ENCODE data around the gene CRTAC1.

CRTAC1 gene

GRCh38 chr10:97961945-97962344 is 68.5 kb downstream of the CRTAC1 start:
- Histone ChIP-seq H3K4me1 (ENCODE audit: control insufficient read depth, insufficient read depth, low read length) (no peaks in the 10 kb centered on the region), H3K4me3 (ENCODE audit: low read depth, low read length) (no peak overlapping the region), H3K9me3 (ENCODE audit: control insufficient read depth, insufficient read depth, low read length) (no peaks in the 10 kb centered on the region), H3K9ac (ENCODE audit: low read depth, low read length) (no peak overlapping the region), H3K27me3 (ENCODE audit: control insufficient read depth, insufficient read depth, low read length) (peaks cover 4% of the 10 kb centered on the region), H3K36me3 (ENCODE audit: control insufficient read depth, insufficient read depth, low read length) (no peaks in the 10 kb centered on the region)

DNA sequence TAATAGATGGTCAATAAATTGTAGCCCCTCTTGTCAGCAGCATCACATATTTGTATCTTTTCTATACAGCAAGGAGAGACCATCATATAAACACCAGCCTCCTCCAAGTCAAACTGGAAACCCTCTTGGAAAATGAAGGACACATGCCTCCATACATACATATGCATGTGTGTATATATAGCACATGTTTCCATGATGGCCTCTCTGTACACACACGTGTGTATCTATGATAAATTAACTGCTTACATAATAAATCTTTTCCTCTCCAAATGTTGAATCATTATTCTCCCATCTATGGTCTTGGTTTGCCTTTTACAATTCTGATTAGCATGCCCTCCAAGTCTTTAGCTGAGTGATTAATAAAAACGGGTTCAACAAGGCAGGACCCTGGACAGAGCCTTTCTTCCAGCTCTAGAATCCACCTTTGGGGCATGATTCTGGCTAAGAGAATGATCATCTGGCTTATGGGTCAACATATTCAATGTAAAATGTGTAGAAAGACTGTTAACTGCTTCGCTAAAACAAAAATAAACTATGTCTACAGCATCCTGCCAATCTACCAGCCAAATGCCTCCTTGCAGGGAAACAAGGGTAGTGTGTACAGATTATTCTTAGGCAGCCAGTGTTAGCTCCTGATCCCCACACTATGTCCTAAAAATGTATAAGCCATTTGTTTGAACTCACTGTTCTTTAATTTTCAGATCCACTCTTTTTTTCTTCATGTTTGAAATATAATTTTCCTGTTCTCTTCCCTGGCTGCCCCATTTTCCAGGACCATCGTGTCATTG is 70.0 kb downstream of the CRTAC1 start:
- Histone ChIP-seq H3K36me3 (ENCODE audit: control insufficient read depth, insufficient read depth, low read length) (no peaks in the 10 kb centered on the region), H3K9ac (ENCODE audit: low read depth, low read length) (no peak overlapping the region), H3K9me3 (ENCODE audit: control insufficient read depth, insufficient read depth, low read length) (no peaks in the 10 kb centered on the region), H3K4me3 (ENCODE audit: low read depth, low read length) (no peak overlapping the region), H3K27me3 (ENCODE audit: control insufficient read depth, insufficient read depth, low read length) (peaks cover 4% of the 10 kb centered on the region), H3K4me1 (ENCODE audit: control insufficient read depth, insufficient read depth, low read length) (no peaks in the 10 kb centered on the region)

DNA sequence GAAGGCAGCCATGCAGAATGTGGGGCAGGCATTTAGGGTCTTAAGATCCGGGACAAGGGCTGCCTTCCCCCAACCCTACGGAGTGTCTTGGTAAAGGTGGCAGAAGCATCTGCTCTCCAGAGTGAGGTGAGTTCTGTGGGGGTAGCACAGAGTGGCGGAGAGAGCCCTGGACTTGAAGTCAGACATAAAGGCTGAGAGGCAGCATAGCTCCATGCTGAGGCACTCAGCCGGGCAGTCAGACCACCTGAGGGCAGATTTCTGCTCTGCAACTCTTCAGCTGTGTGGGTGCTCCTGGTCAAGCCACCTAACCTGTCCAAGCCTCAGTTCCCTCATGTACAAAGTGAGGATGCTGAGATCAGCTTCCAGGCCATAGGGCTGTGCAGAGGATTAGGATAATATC is 81.0 kb downstream of the CRTAC1 start:
- Histone ChIP-seq H3K27me3 (ENCODE audit: control insufficient read depth, insufficient read depth, low read length) (peaks cover 2% of the 10 kb centered on the region), H3K4me3 (ENCODE audit: low read depth, low read length) (no peak overlapping the region), H3K36me3 (ENCODE audit: control insufficient read depth, insufficient read depth, low read length) (no peaks in the 10 kb centered on the region), H3K4me1 (ENCODE audit: control insufficient read depth, insufficient read depth, low read length) (no peaks in the 10 kb centered on the region), H3K9ac (ENCODE audit: low read depth, low read length) (no peak overlapping the region), H3K9me3 (ENCODE audit: control insufficient read depth, insufficient read depth, low read length) (no peaks in the 10 kb centered on the region)

- peaks cover 2% of the 10 kb centered on the region for H3K27me3 ChIP-seq (ENCODE audit: control insufficient read depth, insufficient read depth, low read length)
- no peaks in the 10 kb centered on the region for H3K9me3 ChIP-seq (ENCODE audit: control insufficient read depth, insufficient read depth, low read length)
- no peaks in the 10 kb centered on the region for H3K4me1 ChIP-seq (ENCODE audit: control insufficient read depth, insufficient read depth, low read length)
- H3K36me3 ChIP-seq (ENCODE audit: control insufficient read depth, insufficient read depth, low read length) = no peaks in the 10 kb centered on the region
- no peak overlapping the region for H3K9ac ChIP-seq (ENCODE audit: low read depth, low read length)
- H3K4me3 ChIP-seq (ENCODE audit: low read depth, low read length) = no peak overlapping the region
Observed at GRCh38 chr10:97948822-97949221, 81.6 kb downstream of the CRTAC1 start.

DNA sequence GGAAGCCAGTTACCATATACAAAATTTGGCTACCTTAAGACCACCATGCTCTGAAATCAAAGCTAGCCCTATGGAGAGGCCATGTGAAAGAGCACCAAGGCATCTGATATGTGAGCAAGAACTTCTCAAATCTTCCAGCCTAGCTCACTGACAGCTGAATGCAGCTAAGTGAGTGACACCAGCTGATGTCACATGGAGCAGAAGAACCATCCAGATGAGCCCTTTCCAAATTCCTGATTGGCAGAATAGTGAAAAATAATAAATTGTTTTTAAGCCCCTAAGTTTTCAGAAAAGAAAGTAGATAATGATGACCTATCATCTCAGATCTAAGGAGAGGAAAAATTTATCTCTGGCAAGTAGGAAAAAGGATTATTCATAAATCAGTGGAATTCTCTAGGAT is 85.6 kb downstream of the CRTAC1 start:
- no peaks in the 10 kb centered on the region for H3K27me3 ChIP-seq (ENCODE audit: control insufficient read depth, insufficient read depth, low read length)
- no peak overlapping the region for H3K4me3 ChIP-seq (ENCODE audit: low read depth, low read length)
- H3K9me3 ChIP-seq (ENCODE audit: control insufficient read depth, insufficient read depth, low read length) = no peaks in the 10 kb centered on the region
- H3K36me3 ChIP-seq (ENCODE audit: control insufficient read depth, insufficient read depth, low read length) = no peaks in the 10 kb centered on the region
- no peaks in the 10 kb centered on the region for H3K4me1 ChIP-seq (ENCODE audit: control insufficient read depth, insufficient read depth, low read length)
- no peak overlapping the region for H3K9ac ChIP-seq (ENCODE audit: low read depth, low read length)

DNA sequence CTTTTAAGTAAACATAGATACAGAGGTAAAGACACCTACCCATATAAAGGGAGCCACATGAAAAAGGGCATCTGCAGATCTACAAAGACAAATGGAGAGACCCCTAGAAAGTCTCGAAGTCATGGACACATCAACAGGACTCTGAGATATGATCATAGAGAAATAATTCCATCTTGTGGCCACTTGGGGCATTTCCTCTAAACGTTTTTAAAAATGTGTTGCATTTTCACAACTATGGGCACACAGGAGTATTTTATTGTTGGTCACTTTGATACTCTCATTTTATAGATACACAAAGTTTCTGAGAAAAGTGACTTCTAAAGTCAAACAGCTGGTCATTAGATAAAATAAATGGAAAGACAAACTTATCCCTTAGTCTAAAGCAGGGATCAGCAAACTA is 87.1 kb downstream of the CRTAC1 start:
- no peaks in the 10 kb centered on the region for H3K27me3 ChIP-seq (ENCODE audit: control insufficient read depth, insufficient read depth, low read length)
- no peaks in the 10 kb centered on the region for H3K9me3 ChIP-seq (ENCODE audit: control insufficient read depth, insufficient read depth, low read length)
- no peak overlapping the region for H3K4me3 ChIP-seq (ENCODE audit: low read depth, low read length)
- H3K4me1 ChIP-seq (ENCODE audit: control insufficient read depth, insufficient read depth, low read length) = no peaks in the 10 kb centered on the region
- no peaks in the 10 kb centered on the region for H3K36me3 ChIP-seq (ENCODE audit: control insufficient read depth, insufficient read depth, low read length)
- no peak overlapping the region for H3K9ac ChIP-seq (ENCODE audit: low read depth, low read length)

- Histone ChIP-seq H3K27me3 (ENCODE audit: control insufficient read depth, insufficient read depth, low read length) (no peaks in the 10 kb centered on the region), H3K9ac (ENCODE audit: low read depth, low read length) (no peak overlapping the region), H3K36me3 (ENCODE audit: control insufficient read depth, insufficient read depth, low read length) (no peaks in the 10 kb centered on the region), H3K4me3 (ENCODE audit: low read depth, low read length) (no peak overlapping the region), H3K4me1 (ENCODE audit: control insufficient read depth, insufficient read depth, low read length) (no peaks in the 10 kb centered on the region), H3K9me3 (ENCODE audit: control insufficient read depth, insufficient read depth, low read length) (no peaks in the 10 kb centered on the region)
Observed at GRCh38 chr10:97940534-97940933, 89.9 kb downstream of the CRTAC1 start.

GRCh38 chr10:97939446-97939990 is 90.9 kb downstream of the CRTAC1 start:
- H3K9me3 ChIP-seq (ENCODE audit: control insufficient read depth, insufficient read depth, low read length) = no peaks in the 10 kb centered on the region
- no peaks in the 10 kb centered on the region for H3K4me1 ChIP-seq (ENCODE audit: control insufficient read depth, insufficient read depth, low read length)
- H3K36me3 ChIP-seq (ENCODE audit: control insufficient read depth, insufficient read depth, low read length) = no peaks in the 10 kb centered on the region
- H3K27me3 ChIP-seq (ENCODE audit: control insufficient read depth, insufficient read depth, low read length) = no peaks in the 10 kb centered on the region
- no peak overlapping the region for H3K4me3 ChIP-seq (ENCODE audit: low read depth, low read length)
- no peak overlapping the region for H3K9ac ChIP-seq (ENCODE audit: low read depth, low read length)

DNA sequence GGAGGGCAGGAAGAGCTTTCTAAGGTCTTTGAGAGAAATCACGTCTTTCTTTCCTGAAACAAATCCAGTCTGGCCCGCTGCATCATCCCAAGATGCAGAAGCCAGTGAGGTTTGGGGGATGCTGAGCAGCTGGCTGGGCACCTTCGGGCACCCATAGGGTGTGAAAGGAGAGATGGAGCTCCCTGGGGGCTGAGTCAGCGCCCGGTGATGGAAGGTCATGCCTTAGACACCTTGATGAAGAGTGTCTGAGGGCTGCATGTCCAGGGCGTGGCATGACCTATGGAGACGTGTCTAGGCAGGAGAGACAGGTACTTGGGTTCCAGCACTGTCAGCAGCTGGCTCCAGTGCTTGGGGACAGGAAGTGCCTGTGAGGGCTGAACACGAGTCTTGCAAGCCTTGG is 92.5 kb downstream of the CRTAC1 start:
- no peaks in the 10 kb centered on the region for H3K36me3 ChIP-seq (ENCODE audit: control insufficient read depth, insufficient read depth, low read length)
- H3K4me1 ChIP-seq (ENCODE audit: control insufficient read depth, insufficient read depth, low read length) = no peaks in the 10 kb centered on the region

GRCh38 chr10:97937054-97937453 is 93.4 kb downstream of the CRTAC1 start:
- Histone ChIP-seq H3K27me3 (ENCODE audit: control insufficient read depth, insufficient read depth, low read length) (no peaks in the 10 kb centered on the region), H3K36me3 (ENCODE audit: control insufficient read depth, insufficient read depth, low read length) (no peaks in the 10 kb centered on the region), H3K4me3 (ENCODE audit: low read depth, low read length) (no peak overlapping the region), H3K9me3 (ENCODE audit: control insufficient read depth, insufficient read depth, low read length) (no peaks in the 10 kb centered on the region), H3K4me1 (ENCODE audit: control insufficient read depth, insufficient read depth, low read length) (no peaks in the 10 kb centered on the region), H3K9ac (ENCODE audit: low read depth, low read length) (no peak overlapping the region)

More for the DNA sequence above, 92.5 kb downstream of the CRTAC1 start:
- no peak overlapping the region for H3K9ac ChIP-seq (ENCODE audit: low read depth, low read length)
- H3K4me3 ChIP-seq (ENCODE audit: low read depth, low read length) = no peak overlapping the region
- H3K27me3 ChIP-seq (ENCODE audit: control insufficient read depth, insufficient read depth, low read length) = no peaks in the 10 kb centered on the region
- H3K9me3 ChIP-seq (ENCODE audit: control insufficient read depth, insufficient read depth, low read length) = no peaks in the 10 kb centered on the region

GRCh38 chr10:97936126-97936525 is 94.3 kb downstream of the CRTAC1 start:
- Histone ChIP-seq H3K4me1 (ENCODE audit: control insufficient read depth, insufficient read depth, low read length) (no peaks in the 10 kb centered on the region), H3K27me3 (ENCODE audit: control insufficient read depth, insufficient read depth, low read length) (no peaks in the 10 kb centered on the region), H3K9ac (ENCODE audit: low read depth, low read length) (no peak overlapping the region)

DNA sequence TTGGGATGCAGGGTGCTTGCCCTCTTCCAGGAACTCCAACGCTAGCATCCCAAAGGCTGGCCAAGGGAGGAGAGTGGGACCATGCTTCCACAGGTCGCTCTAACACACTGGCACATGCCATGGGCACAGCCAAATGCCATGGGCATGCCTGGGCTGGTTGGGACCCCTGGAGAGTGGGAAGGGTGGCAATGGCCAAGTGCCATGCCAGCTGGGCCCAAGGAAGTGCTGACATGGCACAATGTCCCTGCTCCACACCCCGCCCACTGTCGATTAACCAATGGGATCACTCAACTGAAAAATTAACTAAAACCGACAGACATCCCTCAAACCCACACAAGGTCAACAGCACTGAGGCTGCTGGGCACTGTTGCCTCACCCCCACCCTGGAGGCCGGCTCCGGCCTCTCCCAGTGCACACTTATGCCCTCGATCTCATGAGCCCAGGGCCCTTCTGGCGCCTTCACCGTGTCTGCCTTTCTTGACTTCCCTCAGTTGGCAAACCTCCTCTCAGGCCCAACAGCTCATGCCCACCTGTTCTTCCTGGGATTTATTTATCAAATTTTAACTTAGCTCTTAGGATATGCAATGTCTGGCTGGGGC is 97.4 kb downstream of the CRTAC1 start:
- Histone ChIP-seq H3K4me3 (ENCODE audit: low read depth, low read length) (no peak overlapping the region), H3K36me3 (ENCODE audit: control insufficient read depth, insufficient read depth, low read length) (no peaks in the 10 kb centered on the region), H3K4me1 (ENCODE audit: control insufficient read depth, insufficient read depth, low read length) (no peaks in the 10 kb centered on the region), H3K9me3 (ENCODE audit: control insufficient read depth, insufficient read depth, low read length) (no peaks in the 10 kb centered on the region), H3K27me3 (ENCODE audit: control insufficient read depth, insufficient read depth, low read length) (no peaks in the 10 kb centered on the region), H3K9ac (ENCODE audit: low read depth, low read length) (no peak overlapping the region)

More at GRCh38 chr10:97936126-97936525, 94.3 kb downstream of the CRTAC1 start:
- Histone ChIP-seq H3K36me3 (ENCODE audit: control insufficient read depth, insufficient read depth, low read length) (no peaks in the 10 kb centered on the region), H3K4me3 (ENCODE audit: low read depth, low read length) (no peak overlapping the region), H3K9me3 (ENCODE audit: control insufficient read depth, insufficient read depth, low read length) (no peaks in the 10 kb centered on the region)
